Measurements from ENCODE around the gene PYGL. TPM values are rescaled to one million over a fixed set of nuclear protein-coding genes. Genes with fewer than 3 reads are reported as not detected.
"Not testable (repeated sequence)": the region's sequence is repeated elsewhere in the genome, so short reads cannot be mapped to it uniquely, and the experiment has no call there.

PYGL gene
- total RNA-seq, 1 experiment from 2014 or later, result 44.5 TPM

DNA sequence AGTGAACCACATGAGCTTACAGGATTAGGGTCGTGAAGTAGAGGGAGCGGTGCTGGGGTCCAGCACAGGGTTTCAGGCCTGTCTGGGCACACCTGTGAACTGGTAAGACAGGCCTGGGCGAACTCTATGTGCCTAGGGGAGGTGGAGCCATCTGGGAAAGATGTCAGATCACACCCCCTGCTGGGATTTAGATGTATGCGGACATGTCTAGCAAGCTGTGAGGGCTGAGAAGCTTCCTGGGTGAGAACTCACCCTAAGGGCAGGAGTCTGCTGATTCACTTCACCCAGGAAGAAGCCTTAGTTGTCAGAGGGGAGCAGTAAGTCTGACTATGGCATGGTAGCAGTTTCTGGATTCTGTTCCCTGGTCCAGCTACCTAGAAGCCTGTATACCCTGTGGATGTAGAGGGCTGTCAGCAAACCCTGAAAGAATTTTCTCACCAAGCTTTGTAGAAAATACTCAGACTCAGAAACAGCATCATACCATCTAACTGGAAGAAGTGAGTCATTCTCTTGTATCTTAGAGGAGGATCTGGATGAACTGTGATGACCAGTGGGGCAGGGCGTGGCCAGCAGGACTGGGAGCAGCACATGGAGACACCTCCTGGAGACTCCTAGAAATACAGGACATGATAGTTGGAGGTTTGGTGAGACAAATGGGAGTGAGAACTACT lies 11.2 kb upstream of the PYGL start:
- DNase-seq (ENCODE audit: low spot score), result peak; percentile 80

DNA sequence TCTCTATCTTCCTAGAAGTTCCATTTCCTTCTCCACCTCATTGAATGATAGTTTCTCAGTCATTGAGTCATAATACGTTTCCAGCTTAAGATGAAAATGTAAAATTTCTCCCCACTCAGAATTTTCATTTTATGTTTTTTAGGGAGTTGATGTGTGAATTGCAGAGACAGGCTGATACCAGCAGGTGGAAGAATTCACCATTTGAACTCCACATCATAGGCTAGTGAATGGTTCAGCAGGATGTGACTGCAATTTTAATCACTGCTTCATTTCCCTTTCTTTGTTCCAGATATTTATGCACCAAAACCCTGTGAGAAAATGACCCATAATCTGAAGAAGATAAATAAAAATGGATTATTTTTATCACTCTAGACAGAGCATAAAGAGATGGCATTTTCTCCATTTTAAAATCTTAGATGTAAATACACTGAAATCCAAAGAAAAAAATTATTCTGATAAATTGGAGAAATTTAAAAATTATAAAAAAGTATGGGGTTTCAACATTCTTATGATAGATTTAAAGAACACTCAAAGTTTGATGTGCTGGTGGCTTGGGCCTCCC lies 10.6 kb upstream of the PYGL start:
- DNase-seq (ENCODE audit: low spot score), result peak; percentile 16

DNA sequence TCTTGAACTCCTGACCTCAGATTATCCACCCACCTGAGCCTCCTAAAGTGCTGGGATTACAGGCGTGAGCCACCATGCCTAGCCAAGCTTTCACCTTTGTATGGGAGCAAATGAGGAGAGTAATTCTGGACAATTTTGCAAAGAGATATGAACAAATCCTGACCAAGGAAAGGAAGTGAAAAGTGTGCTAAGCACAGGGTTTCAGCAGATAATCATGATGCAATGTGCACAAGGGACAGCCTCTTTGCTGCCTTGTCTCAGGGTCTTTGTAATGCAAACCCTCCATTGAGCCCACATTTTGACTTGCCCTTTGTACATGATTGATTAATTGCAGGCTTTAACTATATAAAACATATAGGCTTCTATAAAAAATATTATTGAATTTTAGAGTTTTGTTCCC lies 9.2 kb upstream of the PYGL start:
- no peak for DNase-seq (ENCODE audit: low spot score)

DNA sequence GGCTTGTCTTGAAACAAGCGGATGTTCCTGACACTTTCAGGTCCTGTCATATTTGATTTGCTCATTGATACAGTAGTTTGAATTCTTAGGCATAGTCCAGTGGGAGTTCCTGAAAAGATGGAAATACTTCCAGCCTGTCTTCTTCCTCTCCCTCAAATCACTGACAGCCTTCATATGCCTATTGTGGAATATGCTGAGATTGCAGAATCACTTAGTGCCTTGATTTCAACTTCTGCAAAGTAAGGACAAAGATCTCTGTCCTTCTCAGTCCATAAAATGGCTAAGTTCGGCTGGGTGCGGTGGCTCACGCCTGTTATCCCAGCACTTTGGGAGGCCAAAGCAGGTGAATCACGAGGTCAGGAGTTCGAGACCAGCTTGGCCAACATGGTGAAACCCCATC lies 6.7 kb upstream of the PYGL start:
- DNase-seq (ENCODE audit: low spot score), result no peak

- no peak for DNase-seq (ENCODE audit: low spot score)
Observed at GRCh38 chr14:50948205-50948604, 3.9 kb upstream of the PYGL start.

DNA sequence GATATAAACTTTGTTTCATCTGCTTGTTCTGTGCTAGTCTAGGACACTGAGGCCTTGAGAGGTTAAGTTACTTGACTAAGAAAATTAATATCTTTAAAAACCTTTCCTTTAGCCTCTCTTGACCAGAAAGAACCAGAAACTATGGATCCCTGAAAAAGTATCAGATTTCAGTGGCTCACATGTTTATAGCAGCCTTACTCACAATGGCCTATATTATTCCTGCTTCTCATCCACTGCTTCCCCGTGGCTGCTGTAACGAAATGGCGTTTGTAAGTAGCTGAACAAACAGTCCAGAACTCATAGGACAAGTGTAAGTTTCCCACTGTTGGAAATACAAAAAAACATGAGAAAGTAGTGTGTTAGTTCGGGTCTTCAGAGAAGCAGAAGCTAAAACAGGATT lies 3.2 kb upstream of the PYGL start:
- DNase-seq (ENCODE audit: low spot score), result no peak

DNA sequence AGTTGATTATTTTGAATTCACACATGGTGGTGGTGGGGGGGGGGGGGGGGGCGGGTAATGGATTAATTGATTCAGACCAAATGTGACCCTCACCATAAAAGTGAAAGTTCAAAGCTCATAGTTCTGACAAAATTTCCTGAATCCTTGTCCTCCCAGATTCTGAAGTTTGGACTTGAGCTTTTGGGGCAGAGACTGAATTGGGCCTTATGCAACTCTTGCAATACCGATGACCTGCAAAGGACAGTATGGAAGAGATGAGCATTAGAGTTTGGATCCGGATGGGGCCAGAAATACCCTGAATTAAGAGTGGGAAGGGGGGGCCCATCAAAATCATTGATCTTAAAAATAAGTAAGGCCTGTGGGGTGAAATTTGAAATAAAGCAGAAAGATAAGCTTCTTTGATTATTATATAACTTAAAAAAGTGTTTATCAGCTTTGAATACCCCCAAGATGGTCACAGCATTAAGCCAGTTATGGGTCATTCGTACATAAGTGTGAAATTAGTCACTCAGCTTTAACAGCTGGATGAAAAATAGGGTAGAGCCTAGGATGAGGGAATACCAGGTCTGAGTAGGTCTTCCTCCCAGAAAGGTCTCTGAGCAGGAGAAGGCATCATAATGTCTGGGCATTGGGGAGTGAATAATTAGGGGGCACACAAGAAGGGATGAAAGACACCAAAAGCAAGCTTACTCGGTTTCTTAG lies 2.1 kb upstream of the PYGL start:
- no peak for DNase-seq (ENCODE audit: low spot score)

GRCh38 chr14:50944647-50945413 lies 547 bp upstream of the PYGL start:
- peak; percentile 53 for DNase-seq (ENCODE audit: low spot score)

DNA sequence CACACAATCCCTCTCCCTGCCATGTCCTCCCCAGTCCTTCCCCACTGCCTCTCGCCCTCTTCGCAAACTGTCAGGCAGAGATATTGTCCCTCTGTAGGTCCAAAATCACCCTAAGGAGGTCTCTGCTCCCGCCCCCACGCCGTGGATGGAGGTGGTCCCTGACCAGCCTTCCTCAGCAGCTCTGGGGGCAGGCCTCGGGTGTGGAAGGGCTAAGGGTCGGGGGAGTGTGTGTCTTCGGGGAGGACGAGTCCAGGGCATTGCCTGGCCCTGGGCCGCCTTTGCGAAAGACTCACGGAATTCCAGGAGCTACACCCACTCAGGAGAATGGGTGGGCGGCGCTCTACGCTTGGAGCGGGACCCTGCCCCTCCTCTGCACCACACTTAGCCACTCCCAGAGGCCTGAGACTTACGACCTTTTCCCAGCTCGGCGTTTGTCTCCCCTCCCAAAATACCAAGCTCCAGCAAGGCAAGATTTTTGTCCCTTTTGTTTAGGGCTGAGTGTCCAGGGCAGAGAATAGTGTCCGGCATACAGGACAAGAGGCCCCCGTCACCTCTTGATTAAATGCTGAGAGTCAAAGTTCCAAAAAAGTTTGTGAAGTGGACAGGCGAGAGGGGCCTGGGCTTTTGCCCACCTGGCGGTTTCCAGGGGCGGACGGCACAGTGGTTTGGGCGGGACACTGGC lies 881 bp downstream of the PYGL start:
- peak; percentile 43 for DNase-seq (ENCODE audit: low spot score)

DNA sequence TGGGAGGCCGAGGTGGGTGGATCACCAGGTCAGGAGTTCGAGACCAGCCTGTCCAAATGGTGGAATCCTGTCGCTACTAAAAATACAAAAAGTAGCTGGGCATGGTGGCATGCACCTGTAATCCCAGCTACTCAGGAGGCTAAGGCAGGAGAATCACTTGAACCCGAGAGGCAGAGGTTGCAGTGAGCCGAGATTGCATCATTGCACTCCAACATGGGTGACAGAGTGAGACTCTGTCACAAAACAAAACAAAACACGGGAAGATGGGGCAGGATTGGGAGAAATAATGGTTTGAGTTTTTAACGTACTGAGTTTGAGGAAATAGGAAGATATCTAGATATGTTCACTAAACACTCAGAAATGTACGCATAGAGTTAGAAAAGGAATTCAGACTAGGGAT lies 2.6 kb downstream of the PYGL start:
- not testable (repeated sequence) for DNase-seq (ENCODE audit: low spot score)

DNA sequence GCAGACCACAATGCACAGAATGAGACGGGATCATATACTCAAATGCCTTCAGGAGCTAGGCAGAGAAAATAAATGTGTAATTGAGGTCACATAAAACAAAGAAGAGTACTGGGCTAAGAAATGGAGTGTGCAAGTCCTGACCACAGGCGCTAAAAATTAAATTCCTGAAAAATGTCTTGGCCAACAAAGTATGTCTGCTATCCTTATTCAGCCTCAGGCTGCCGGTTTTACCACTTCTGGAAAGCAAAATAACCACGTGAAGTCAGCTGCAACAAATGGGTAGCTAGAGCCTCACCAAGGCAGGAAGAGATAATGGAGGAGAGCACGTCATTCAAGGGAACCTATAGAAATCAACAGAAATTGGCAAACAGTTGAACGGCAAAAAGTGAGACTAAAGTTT lies 3.1 kb downstream of the PYGL start:
- no peak for DNase-seq (ENCODE audit: low spot score)

- no peak for DNase-seq (ENCODE audit: low spot score)
Observed at GRCh38 chr14:50937800-50938199, 6.5 kb downstream of the PYGL start.

DNA sequence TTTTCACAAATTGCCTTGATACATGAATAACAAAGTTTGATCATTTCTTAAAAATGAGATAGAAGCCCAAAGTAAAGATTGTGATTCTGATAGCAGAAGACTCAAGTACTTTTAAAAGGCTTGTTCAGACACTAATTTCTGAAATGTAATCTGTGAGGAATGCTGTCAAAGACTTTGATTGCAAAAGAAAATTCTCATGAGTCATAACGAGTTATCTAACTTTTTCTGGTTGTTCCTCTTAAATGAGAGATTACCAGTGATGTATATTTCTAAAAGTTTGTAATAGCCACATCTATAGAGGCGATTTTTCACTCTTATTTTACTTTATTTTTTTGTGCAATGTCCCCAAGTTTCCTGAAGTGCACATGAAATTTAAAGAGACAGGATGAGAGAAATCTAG lies 7.0 kb downstream of the PYGL start:
- no peak for DNase-seq (ENCODE audit: low spot score)

DNA sequence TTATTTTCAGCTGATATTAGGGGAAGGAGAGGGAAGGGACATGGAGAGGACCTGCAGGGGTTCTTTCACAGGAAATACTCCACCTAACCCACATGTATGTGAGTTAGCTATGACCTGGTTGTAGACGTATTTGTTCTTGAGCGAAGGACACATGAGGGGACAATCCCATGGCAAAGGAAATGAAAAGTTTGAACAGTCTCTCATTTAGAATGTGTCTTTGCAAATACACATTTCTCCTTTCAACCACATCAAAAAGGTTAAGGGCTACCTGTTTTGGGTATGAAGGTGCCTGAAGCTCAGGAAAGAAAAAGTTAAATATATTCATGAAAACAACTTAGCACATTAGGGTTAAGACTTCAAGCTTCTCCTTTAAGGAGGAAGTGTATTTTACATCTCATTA lies 7.4 kb downstream of the PYGL start:
- DNase-seq (ENCODE audit: low spot score), result no peak

GRCh38 chr14:50936016-50936340 lies 8.3 kb downstream of the PYGL start:
- no peak for DNase-seq (ENCODE audit: low spot score)

- DNase-seq (ENCODE audit: low spot score), result no peak
Observed at GRCh38 chr14:50935126-50936015, 8.9 kb downstream of the PYGL start.

GRCh38 chr14:50932592-50933495 lies 11.4 kb downstream of the PYGL start:
- peak; percentile 28 for DNase-seq (ENCODE audit: low spot score)

DNA sequence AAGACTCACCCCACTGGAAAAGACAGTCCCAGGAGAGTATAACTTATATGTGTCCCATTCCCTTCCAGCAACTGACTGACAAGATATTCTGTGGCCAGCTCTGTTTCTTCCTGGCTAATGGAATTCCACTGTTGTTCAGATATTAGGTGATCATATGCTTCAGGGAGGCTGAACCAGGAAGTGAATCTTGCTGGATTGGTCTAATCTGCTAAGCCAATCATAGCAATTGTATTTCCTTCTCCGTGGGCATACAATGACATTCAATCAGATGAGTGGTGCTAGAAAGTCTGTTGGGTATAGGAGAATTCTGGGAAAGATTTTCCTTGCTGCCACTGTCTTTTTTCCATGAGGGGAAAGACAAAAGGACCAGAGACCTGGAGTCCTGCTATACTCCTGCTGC lies 12.1 kb downstream of the PYGL start:
- peak; percentile 10 for DNase-seq (ENCODE audit: low spot score)

- no peak for DNase-seq (ENCODE audit: low spot score)
Observed at GRCh38 chr14:50931559-50931958, 12.7 kb downstream of the PYGL start.

- DNase-seq (ENCODE audit: low spot score), result no peak
Observed at GRCh38 chr14:50929506-50929905, 14.8 kb downstream of the PYGL start.
